ENCODE measurements around the gene PAM. TPM values are rescaled to one million over a fixed set of nuclear protein-coding genes. Genes with fewer than 3 reads are reported as not detected.

The PAM gene
- total and polyA plus RNA-seq, 2 donors (not counting 3 experiments of a cell fraction or from before 2014, with no cell fraction given): 118 to 176 TPM

- intact Hi-C loops (cut with micrococcal nuclease): no loop called here
- TF ChIP-seq MAX (IDR thresholded peaks at IDR 0.05; ENCODE audit: insufficient read depth, insufficient read length) (no peak), POLR2A (IDR thresholded peaks at IDR 0.05; ENCODE audit: low read depth, low read length) (no peak), POLR2AphosphoS5 (IDR thresholded peaks at IDR 0.05; ENCODE audit: insufficient read depth, low read depth, low read length) (no peak), FOS (IDR thresholded peaks at IDR 0.05; ENCODE audit: borderline replicate concordance, insufficient read depth, low read length) (no peak), CTCF (IDR thresholded peaks at IDR 0.05; ENCODE audit: extremely low read depth in 1 of 2, insufficient read depth in 1 of 2, low read depth in 1 of 2, low read length in 2 of 2) (no peak)
- no peak for DNase-seq (ENCODE audit: low read depth, low spot score)
- peaks cover 22% of the 10 kb centered on the region for H3K4me1 ChIP-seq (ENCODE audit: control insufficient read depth, extremely low read depth, insufficient read depth, low read length)
- H3K9me3 ChIP-seq (replicated peaks; ENCODE audit: control insufficient read depth, insufficient read depth, low read length): no peaks in the 10 kb centered on the region
- no peak overlapping the region for H2AFZ ChIP-seq (ENCODE audit: low read depth, low read length)
- FAIRE-seq: no peak
- ChIA-PET POLR2A (no interaction called here), CTCF (interaction anchor here (0.7 to 1.2 kb wide), 3 partner anchors 11 to 151 kb away, joined by 3 to 5 read pairs (median 3); partner anchors contain the start of gene PAM)
- no peaks in the 10 kb centered on the region for H4K20me1 ChIP-seq (replicated peaks; ENCODE audit: control insufficient read depth, extremely low read depth, insufficient read depth, low read length)
- no peak overlapping the region for H3K4me3 ChIP-seq (replicated peaks in 1 of 3; ENCODE audit: insufficient read depth in 1 of 3, low read depth in 1 of 3, low read length in 3 of 3)
- dilution Hi-C loops (cut with MboI; ENCODE audit: extremely low pct_ligation_motif_present, low sequenced_read_pairs): no loop called here
- no peak overlapping the region for H3K27ac ChIP-seq (ENCODE audit: insufficient read depth, low read depth, low read length)
- no peaks in the 10 kb centered on the region for H3K9me1 ChIP-seq (replicated peaks; ENCODE audit: control insufficient read depth, extremely low read depth, insufficient read depth, low read length)
- no peaks in the 10 kb centered on the region for H3K27me3 ChIP-seq (ENCODE audit: control insufficient read depth in 2 of 2, insufficient read depth in 2 of 2, low read length in 2 of 2)
- H3K36me3 ChIP-seq (ENCODE audit: control insufficient read depth in 2 of 2, extremely low read depth in 1 of 2, insufficient read depth in 2 of 2, low read length in 2 of 2): no peaks in the 10 kb centered on the region
- no peak overlapping the region for H3K9ac ChIP-seq (replicated peaks; ENCODE audit: extremely low read depth, insufficient read depth, low read length)
- H3K79me2 ChIP-seq (ENCODE audit: control insufficient read depth, insufficient read depth, low read length): peaks cover 25% of the 10 kb centered on the region
- no TSS peak for BruUV-seq (replicated peaks)
- no peak overlapping the region for H3K4me2 ChIP-seq (ENCODE audit: insufficient read depth, low read length)
Measured at GRCh38 chr5:102766295-102767090, 11.4 kb downstream of the PAM start.
